GM19463 (cell line): Measurements from ENCODE around the gene TPX2.

Experiments
- ATAC-seq: cut with Tn5 transposase; IDR thresholded peaks from one replicate; pipeline ENCODE4 v1.9.1; 2021; ENCODE audit warnings: mild to moderate bottlenecking, moderate library complexity; ENCODE audit not compliant: unreplicated experiment

Gene TPX2

GRCh38 chr20:31758521-31758920, 19.4 kb downstream of the TPX2 start:
- no peak for ATAC-seq

DNA sequence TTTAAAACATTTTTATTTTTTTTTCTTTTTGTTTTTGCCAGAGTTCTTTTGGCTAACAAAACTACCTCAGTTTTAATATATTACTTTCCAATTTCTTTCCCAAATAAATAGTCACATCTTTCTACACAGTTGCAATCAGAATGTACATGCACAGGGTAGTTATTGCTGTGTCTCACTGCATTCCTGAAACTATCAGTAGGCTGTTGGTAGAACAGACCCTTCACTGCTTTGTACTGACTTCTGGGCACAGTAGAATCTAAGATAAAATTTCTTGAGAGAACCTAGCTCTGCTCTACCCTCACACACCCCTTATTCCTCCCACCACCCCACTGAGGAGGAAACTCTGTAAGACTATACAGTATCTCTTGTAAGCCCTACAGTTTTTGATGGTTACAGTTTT, 19.9 kb downstream of the TPX2 start:
- ATAC-seq: no peak

GRCh38 chr20:31759836-31760518, 20.9 kb downstream of the TPX2 start:
- no peak for ATAC-seq

- ATAC-seq: no peak
Measured at GRCh38 chr20:31760519-31761240, 21.6 kb downstream of the TPX2 start.

DNA sequence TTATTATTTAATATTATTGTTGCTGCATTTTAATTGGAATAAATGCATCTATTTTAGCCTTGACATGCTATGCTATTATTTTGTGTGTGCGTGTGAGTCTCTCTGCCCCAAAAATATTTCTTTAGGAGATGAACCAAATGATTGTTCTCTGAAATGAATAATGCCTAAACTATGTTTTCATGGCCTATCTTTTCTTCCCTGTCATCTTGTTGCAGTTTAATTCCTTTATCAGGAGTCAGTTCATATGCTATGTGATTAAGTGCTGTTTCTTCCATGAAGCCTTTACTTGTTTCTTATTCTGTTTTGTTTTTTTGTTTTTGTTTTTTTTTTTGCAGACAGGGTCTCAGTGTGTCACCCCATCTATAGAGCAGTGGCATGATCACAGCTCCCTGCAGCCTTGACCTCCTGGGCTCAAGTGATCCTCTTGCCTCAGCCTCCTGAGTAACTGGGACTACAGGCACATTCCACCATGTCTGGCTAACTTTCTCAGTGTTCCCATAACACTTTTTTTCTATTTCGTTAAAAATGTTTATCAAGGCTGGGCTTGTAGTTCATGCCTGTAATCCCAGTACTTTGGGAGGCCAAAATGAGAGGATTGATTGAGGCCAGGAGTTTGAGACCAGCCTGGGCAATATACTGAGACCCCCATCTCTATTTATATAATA, 25.7 kb downstream of the TPX2 start:
- no peak for ATAC-seq

- ATAC-seq: no peak
Measured at GRCh38 chr20:31767805-31768204, 28.7 kb downstream of the TPX2 start.

DNA sequence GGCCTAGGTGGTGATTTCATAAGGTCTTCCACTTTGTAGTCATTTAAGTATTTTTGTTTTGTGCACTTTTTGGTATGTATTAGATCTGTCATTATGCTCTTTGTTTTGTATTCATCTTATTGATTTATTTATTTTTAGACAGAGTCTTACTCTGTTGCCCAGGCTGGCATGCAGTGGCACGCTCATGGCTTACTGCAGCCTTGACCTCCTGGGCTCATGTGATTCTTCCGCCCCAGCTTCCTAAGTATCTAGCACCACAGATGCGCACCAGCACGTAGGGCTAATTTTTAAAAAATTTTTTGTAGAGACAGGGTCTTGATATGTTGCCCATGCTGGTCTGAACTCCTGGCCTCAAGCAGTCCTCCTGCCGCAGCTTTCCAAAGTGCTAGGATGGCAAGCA, 30.6 kb downstream of the TPX2 start:
- no peak for ATAC-seq

DNA sequence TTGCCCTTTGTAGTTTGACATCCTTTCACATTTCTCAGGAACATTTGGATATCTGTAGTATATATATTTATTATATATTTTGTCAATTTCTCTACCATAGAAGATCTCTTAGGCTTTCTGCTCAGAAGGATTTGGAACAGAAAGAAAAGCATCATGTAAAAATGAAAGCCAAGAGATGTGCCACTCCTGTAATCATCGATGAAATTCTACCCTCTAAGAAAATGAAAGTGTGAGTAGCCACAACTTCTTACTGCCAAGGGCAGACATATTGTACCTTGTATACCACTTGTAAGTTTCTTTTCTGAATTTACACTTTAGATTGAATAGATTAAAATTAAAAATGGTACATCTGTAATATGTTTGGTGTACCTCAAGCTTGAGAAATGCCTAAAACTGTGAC, 31.2 kb downstream of the TPX2 start:
- ATAC-seq: no peak

DNA sequence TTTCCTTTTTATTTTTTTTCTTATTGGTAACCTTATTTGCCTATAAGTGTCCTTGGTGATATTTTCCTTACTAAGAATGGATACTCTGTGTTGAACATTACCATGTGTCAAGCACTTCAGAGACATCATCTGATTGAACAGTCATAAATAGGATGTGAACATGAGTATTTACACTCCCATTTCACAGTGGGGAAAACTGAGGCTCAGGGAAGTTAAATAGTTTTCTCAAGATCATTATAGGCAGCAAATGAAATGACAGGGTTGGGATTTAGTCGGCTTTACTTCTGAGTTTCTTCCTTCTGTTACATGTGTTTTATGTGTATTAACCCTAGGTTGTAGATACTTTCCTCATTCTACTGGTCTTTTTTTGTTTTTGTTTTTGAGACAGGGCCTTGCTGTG, 35.3 kb downstream of the TPX2 start:
- no peak for ATAC-seq

DNA sequence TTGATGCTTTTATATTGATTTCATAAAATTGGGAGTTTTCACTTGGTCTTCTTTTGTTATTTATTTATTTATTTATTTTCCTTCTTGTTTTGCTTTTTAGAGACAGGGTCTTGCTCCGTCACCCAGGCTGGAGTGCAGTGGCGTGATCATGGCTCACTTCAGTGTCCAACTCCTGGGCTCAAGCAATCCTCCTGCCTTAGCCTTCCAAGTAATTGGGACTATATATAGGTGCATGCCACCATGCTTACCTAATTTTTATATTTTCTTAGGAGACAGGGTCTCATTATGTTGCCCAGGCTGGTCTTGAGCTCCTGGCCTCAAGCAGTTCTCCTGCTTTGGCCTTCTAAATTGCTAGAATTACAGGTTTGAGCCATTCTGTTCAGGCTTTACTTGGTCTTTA, 41.7 kb downstream of the TPX2 start:
- ATAC-seq: no peak

DNA sequence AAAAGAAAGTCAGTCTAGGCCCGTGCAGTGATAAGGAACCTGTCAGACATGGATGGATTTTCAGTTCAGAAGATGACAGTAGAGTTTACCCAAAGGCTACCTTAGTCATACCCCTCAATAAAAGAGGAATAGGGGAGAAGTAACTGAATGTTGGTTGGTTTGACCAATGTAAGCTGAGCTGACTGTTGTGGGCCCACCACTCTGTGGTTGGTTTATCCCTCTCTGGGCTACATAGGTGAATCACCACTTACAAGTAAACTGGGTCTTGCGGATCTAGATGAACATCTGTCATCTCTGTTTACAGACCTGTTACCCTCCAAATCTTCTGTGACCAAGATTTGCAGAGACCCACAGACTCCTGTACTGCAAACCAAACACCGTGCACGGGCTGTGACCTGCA, 42.9 kb downstream of the TPX2 start:
- ATAC-seq: no peak

GRCh38 chr20:31784354-31785044, 45.4 kb downstream of the TPX2 start:
- no peak for ATAC-seq

- ATAC-seq: no peak
Measured at GRCh38 chr20:31785089-31785488, 46.0 kb downstream of the TPX2 start.

GRCh38 chr20:31788578-31788977, 49.5 kb downstream of the TPX2 start:
- no peak for ATAC-seq

GRCh38 chr20:31790401-31790800, 51.3 kb downstream of the TPX2 start:
- no peak for ATAC-seq

- no peak for ATAC-seq
Measured at GRCh38 chr20:31797364-31797763, 58.3 kb downstream of the TPX2 start.

DNA sequence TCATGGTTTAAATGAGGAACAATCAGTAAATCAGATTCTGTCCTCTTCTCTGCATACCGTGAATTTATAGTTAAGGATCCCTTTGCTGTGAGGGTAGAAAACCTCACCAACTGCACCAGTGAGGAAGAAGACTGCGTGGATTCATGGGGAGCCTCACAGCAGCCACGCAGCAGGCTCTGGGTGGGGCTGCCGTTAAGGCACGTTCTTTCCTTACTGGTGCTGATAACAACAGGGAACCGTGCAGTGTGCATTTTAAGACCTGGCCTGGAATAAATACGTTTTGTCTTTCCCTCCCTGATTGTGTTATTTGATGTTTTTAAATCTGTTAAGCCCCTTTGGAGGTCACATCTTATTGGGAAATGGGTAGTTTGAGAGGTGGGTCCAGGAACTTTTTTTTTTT, 62.4 kb downstream of the TPX2 start:
- no peak for ATAC-seq

DNA sequence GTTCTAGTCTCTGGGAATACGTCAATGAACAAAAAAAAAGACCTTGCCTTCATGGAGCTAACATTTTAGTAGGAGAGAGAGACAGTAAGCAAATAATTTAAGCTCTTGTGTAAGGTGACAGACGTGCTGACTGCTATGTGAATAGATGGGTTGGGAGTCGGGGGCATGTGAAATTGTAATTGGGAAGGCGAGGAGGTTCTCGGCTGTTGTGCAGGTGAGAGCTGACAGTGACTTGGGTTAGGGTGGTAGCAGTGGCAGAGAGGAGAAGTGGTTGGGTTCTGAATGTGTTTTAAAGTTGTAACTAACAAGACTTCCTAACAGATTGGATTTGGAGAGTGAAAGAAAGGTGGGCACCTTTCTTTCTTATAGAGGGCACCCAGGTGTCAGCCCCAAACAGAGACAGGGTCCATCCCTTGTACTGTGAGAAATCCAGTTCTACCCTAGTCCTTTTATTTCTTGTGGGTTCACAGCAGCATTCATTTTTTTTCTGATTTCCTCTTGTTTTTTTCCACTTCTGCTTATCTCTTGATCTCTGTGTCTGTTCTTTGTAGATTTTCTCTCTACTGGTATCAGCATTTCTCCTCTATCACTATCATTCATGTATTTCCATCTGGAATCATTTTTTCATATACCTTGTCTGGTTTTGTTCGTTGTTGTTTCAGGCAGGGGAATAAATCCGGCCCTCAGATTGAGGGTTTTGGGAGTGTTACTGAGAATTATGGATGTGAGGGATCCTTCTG, 64.6 kb downstream of the TPX2 start:
- no peak for ATAC-seq

DNA sequence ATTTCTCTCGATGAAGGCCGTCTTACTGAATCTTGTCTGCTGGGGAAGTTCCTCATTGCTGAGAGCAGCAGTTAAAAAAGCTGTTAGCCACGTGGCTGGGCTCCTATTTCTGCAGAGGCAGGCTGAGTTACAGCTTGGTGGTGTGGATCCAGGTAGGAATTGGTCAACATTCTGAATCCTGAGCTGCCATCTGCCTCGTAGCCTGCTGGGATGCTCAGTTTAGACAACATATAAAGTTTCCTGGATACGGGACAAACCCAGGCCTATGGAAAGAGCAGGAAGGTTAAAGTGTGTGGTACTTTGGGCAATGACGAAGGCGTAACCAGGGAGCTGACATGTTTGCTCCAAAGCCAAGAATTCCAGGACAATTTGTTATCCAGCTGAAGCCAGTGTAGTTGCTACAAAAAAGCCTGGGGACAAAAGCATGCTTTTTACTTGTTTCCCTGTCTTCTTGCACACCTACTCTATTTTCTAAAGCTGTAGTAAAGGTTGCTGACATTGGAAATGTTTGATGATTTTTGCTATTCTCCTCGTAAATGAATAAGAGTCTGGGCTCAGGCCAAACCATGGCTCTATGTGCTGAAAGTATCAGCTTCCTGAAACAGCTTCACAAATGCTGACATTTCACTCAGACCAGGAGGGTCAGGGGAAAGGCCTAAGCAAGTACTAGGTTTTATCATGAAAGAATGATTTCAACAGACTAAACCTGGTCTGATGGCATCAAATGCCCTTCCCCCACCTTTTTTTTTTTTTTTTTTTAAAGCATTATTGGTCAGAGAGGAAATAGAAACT, 67.7 kb downstream of the TPX2 start:
- no peak for ATAC-seq

- ATAC-seq: no peak
Measured at GRCh38 chr20:31808481-31808880, 69.4 kb downstream of the TPX2 start.
